ENCODE results near the gene ELFN1.

ELFN1 gene

GRCh38 chr7:1694611-1695511 is 24.8 kb downstream of the ELFN1 start:
- DNase-seq (ENCODE audit: low read depth in 2 of 2) = no peak

- no peak for DNase-seq (ENCODE audit: low read depth in 2 of 2)
Observed at GRCh38 chr7:1695800-1696454, 25.9 kb downstream of the ELFN1 start.

GRCh38 chr7:1696671-1697498 is 26.8 kb downstream of the ELFN1 start:
- no peak for DNase-seq (ENCODE audit: low read depth in 2 of 2)

- DNase-seq (ENCODE audit: low read depth in 2 of 2) = no peak
Observed at GRCh38 chr7:1697499-1698125, 27.5 kb downstream of the ELFN1 start.

GRCh38 chr7:1698201-1698600 is 28.1 kb downstream of the ELFN1 start:
- no peak for DNase-seq (ENCODE audit: low read depth in 2 of 2)

GRCh38 chr7:1698951-1699350 is 28.9 kb downstream of the ELFN1 start:
- DNase-seq (ENCODE audit: low read depth in 2 of 2) = no peak

- DNase-seq (ENCODE audit: low read depth in 2 of 2) = no peak
Observed at GRCh38 chr7:1700086-1700485, 30.0 kb downstream of the ELFN1 start.

GRCh38 chr7:1700536-1701333 is 30.7 kb downstream of the ELFN1 start:
- DNase-seq (ENCODE audit: low read depth in 2 of 2) = no peak

- DNase-seq (ENCODE audit: low read depth in 2 of 2) = no peak
Observed at GRCh38 chr7:1702652-1703051, 32.6 kb downstream of the ELFN1 start.

- DNase-seq (ENCODE audit: low read depth in 2 of 2) = no peak
Observed at GRCh38 chr7:1703441-1703840, 33.4 kb downstream of the ELFN1 start.

GRCh38 chr7:1703871-1704810 is 34.1 kb downstream of the ELFN1 start:
- DNase-seq (ENCODE audit: low read depth in 2 of 2) = no peak

GRCh38 chr7:1704811-1705738 is 35.0 kb downstream of the ELFN1 start:
- DNase-seq (ENCODE audit: low read depth in 2 of 2) = no peak

- no peak for DNase-seq (ENCODE audit: low read depth in 2 of 2)
Observed at GRCh38 chr7:1705856-1706255, 35.8 kb downstream of the ELFN1 start.

- no peak for DNase-seq (ENCODE audit: low read depth in 2 of 2)
Observed at GRCh38 chr7:1706381-1706720, 36.3 kb downstream of the ELFN1 start.

- no peak for DNase-seq (ENCODE audit: low read depth in 2 of 2)
Observed at GRCh38 chr7:1706721-1707613, 36.9 kb downstream of the ELFN1 start.

- DNase-seq (ENCODE audit: low read depth in 2 of 2) = no peak
Observed at GRCh38 chr7:1707756-1708595, 37.9 kb downstream of the ELFN1 start.

All from fibroblast of skin of left quadriceps (primary cell).